HUES64 (cell line): ENCODE results near the gene RWDD1. TPM values are rescaled to one million over a fixed set of nuclear protein-coding genes. Genes with fewer than 3 reads are reported as not detected.

Experiments used
- H3K27ac ChIP-seq: 2 replicates; pipeline ENCODE4 v1.7.0; 2013; ENCODE audit warnings: low read depth, low read length, inconsistent platforms
- H3K27me3 ChIP-seq: 2 replicates; pipeline ENCODE4 v1.6.1; 2013; ENCODE audit warnings: mild to moderate bottlenecking, low read length; ENCODE audit not compliant: insufficient read depth
- H3K36me3 ChIP-seq: 2 replicates; pipeline ENCODE4 v1.6.1; 2013; ENCODE audit warnings: mild to moderate bottlenecking, low read length; ENCODE audit not compliant: insufficient read depth
- H3K4me1 ChIP-seq: 2 replicates; pipeline ENCODE4 v1.6.1; 2013; ENCODE audit warnings: mild to moderate bottlenecking, low read length, moderate library complexity; ENCODE audit not compliant: insufficient read depth
- H3K4me3 ChIP-seq: 2 replicates; pipeline ENCODE4 v1.5.1; 2013; ENCODE audit warnings: mild to moderate bottlenecking, low read length, moderate library complexity
- H3K9ac ChIP-seq: 2 replicates; pipeline ENCODE4 v1.6.1; 2013; ENCODE audit warnings: mild to moderate bottlenecking, low read depth, low read length
- H3K9me3 ChIP-seq: 2 replicates; pipeline ENCODE4 v1.6.1; 2013; ENCODE audit warnings: low read depth, low read length; ENCODE audit not compliant: insufficient read depth
- WGBS: fragments of 150-250, 120-280 bp; methylation state at CpG from one replicate; pipeline ENCODE4 v1.1.7; 2013; ENCODE audit warnings: missing lambda C conversion rate; 5-methylcytosine and 5-hydroxymethylcytosine counted together
- polyA plus RNA-seq, 2 experiments: library from polyadenylated mRNA; stranded (reverse); fragments of 50-300 nt; gene quantifications; one replicate each; pipeline ENCODE4 v1.2.3, GENCODE V29; 2013

RWDD1 gene, protein sequence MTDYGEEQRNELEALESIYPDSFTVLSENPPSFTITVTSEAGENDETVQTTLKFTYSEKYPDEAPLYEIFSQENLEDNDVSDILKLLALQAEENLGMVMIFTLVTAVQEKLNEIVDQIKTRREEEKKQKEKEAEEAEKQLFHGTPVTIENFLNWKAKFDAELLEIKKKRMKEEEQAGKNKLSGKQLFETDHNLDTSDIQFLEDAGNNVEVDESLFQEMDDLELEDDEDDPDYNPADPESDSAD
- polyA plus RNA-seq (2013, experiment 1 of 2), result 37.5 TPM
- polyA plus RNA-seq (2013, experiment 2 of 2), result 39.8 TPM

DNA sequence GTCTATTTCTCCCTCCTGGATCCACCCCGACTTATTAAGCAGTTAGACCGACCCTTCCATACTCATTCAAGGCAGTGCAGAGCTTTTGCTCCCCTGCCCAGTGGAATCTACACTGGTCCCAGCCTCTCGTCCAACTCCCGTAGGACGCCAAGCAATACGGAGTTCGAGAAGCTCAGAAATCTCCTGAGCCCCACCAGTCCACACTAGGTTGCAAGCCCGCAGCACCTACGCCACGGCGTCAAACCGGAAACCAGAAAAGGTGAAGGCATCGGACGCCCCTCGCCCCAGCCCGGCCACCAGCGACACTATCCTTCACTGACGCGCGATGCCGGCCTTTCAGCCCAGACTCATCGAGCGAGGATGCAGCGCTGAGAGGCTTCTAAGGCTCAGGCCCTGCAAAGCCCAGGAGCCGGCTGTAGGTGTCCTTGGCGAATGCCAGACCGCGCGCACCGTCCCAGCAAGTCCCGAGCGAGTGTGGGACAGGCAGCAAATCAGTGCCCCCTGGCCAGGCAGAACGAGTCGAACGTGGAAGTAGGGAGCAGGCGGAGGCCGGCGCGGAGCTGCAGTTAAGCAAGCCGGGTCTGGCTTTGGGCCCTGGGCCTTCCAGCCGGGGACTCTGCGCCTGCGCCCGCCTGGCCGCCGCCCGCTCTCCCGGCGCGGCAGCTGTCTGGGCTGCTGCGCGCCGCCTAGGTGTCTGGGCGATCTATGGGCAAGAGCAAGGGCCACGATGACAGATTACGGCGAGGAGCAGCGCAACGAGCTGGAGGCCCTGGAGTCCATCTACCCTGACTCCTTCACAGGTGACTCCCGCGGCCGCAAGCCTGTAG, at the start of gene RWDD1:
RWDD1 (plus strand) TSS at position 649 of the 827 bp plus-strand sequence; CDS start at position 728, 79 bp downstream.
- Histone ChIP-seq H3K27ac (peak within 1 kb of the TSS; percentile 85), H3K4me3 (peak within 1 kb of the TSS; percentile 89), H3K9ac (peak within 1 kb of the TSS; percentile 92), H3K4me1 (0 out of 2 replicates have a peak, but pooled peaks cover 5% of the 10 kb centered on the region), H3K36me3 (peaks cover 10% of the 10 kb centered on the region), H3K27me3 (no peaks in the 10 kb centered on the region; the same call in 1 of the 2 replicates), H3K9me3 (no peaks in the 10 kb centered on the region)
- WGBS, result under 1% methylated on average over 62 of the region's 62 CpGs

DNA sequence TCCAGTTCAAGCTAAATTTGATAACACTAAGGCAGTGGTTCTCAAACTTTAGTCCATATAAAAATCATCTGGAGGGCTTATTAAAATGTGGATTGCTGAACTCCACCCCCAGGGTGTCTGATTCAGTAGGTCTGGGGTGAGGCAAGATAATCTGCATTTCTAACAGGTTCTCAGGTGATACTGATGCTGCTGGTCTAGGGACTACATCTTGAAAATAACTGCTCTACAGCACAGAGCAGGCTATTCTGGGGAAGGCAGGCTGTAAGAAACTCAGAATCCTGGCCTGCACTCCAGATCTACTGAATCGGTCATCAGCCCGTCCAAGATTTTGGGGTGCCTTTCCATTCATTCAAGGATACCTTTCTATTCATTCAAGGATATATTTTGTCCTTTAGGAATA, 48.4 kb upstream of the RWDD1 start:
- no peak overlapping the region for H3K9ac ChIP-seq
- H3K27ac ChIP-seq, result no peak overlapping the region
- H3K9me3 ChIP-seq, result no peaks in the 10 kb centered on the region
- 85% methylated on average over 2 of the region's 2 CpGs for WGBS
- no peak overlapping the region for H3K4me3 ChIP-seq
- no peaks in the 10 kb centered on the region for H3K36me3 ChIP-seq
- H3K4me1 ChIP-seq, result peaks cover 23% of the 10 kb centered on the region
- no peaks in the 10 kb centered on the region for H3K27me3 ChIP-seq

DNA sequence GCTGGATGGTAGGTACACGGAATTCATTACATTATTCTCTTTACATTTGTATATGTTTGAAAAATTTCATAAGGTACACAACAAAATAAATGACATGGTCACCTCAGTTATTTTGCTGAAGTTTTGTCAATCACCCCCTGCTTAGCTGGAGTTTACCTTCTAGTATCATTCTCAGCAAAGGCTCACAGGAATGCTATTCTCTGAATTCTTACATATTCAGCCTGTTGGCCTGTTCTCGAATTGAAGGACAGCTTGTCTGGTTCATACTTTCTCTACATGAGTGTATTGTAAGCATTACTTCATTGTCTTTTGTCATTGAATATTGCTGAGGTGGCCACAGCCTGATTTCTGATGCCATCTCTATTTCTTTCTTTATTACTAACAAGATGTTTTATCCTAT, 47.1 kb upstream of the RWDD1 start:
- H3K36me3 ChIP-seq, result no peaks in the 10 kb centered on the region
- no peak overlapping the region for H3K9ac ChIP-seq
- H3K4me3 ChIP-seq, result no peak overlapping the region
- WGBS, result 75% methylated on average over 1 of the region's 2 CpGs
- peaks cover 37% of the 10 kb centered on the region for H3K4me1 ChIP-seq
- H3K9me3 ChIP-seq, result no peaks in the 10 kb centered on the region
- H3K27me3 ChIP-seq, result no peaks in the 10 kb centered on the region
- H3K27ac ChIP-seq, result 0 out of 2 replicates have a peak overlapping the region, but pooled peaks have one; percentile 4

DNA sequence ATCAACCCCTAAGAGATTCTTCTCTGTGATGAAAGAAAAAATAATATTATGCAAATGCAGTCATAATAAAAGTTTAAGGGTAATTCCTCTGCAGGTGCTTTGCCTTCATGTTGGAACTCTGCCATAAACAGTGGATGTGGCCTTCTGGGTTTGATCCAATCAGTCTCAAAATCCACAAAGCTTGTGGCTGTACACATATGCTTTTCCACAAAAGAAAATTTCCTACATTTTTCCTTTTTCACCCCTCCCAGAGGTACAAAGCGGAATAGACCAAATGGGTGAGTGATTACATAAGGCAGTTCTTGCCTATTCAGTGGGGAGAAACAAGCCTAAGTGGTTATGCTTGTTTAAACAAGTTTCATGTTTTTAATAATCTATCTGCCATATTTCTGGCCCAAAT, 43.2 kb upstream of the RWDD1 start:
- Histone ChIP-seq H3K27me3 (no peaks in the 10 kb centered on the region), H3K36me3 (no peaks in the 10 kb centered on the region), H3K9ac (no peak overlapping the region), H3K9me3 (no peaks in the 10 kb centered on the region), H3K27ac (no peak overlapping the region; the same call in 1 of the 2 replicates), H3K4me3 (no peak overlapping the region), H3K4me1 (peaks cover 57% of the 10 kb centered on the region)
- 100% methylated on average over 1 of the region's 1 CpG for WGBS

DNA sequence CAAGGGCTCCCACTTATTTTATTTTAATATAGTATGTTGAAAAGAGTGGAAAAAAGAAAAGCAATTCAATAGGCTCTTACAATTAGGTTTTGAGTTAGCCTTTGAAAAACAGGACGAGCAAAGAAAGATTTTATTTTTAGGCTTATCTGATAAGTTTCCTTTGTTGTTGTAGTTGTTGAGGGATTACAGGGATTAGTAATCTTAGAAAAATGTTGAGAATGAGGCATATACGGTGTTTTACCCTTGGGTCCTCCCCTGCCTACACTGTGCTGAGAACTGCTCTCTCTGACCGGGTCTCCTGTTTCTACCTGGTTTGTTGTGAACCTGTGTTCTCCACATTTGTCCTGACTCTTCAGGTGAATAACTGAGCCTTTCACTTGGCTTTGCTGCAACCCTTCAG, 42.5 kb upstream of the RWDD1 start:
- Histone ChIP-seq H3K9ac (0 out of 2 replicates have a peak overlapping the region, but pooled peaks have one; percentile 10), H3K36me3 (no peaks in the 10 kb centered on the region), H3K4me1 (peaks cover 53% of the 10 kb centered on the region), H3K27ac (peak overlapping the region; percentile 11; the same call in 1 of the 2 replicates), H3K27me3 (no peaks in the 10 kb centered on the region), H3K4me3 (no peak overlapping the region), H3K9me3 (no peaks in the 10 kb centered on the region)
- 62% methylated on average over 3 of the region's 3 CpGs for WGBS

DNA sequence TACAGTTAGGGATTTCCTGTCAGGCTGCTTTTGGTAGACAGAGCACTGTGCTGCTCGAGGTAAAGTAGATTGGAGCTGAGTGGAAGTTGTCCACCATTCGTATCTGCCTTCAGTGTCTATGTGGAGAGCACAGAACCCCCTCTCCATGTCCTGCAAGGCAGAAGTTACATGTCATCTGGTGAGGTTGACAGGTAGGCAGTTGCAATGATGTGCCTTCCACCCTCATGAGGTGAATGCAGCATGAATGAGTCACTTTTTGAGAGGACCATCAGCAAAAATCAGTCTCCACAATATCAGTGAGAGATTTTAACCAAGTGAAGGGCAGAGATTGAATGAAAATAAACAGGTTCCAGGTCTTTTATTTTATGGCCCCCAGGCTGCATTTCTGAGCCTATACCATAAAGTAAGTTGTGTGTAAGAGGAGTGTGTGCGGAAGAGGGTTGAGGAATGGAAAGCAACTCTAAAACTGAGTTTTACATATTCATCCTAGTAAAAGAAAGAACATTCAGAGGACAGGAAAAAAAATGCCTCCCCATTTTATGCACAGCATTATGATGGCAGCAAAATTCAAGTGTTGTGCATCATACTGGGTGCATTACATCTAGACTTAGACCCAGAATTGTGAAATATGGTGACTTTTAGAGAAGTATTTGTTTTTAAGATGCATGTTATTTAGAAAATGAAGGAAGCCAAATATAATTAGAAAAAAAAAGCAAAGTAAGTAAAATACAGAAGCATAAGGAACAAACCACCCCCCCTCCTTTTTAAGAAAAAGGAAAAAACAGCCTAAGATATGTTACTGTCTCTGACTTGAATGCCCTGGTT, 41.6 kb upstream of the RWDD1 start:
- Histone ChIP-seq H3K36me3 (no peaks in the 10 kb centered on the region), H3K9ac (no peak overlapping the region), H3K4me1 (peaks cover 48% of the 10 kb centered on the region), H3K4me3 (no peak overlapping the region), H3K27me3 (no peaks in the 10 kb centered on the region), H3K27ac (no peak overlapping the region; the same call in 1 of the 2 replicates), H3K9me3 (no peaks in the 10 kb centered on the region)
- WGBS, result 96% methylated on average over 2 of the region's 3 CpGs

DNA sequence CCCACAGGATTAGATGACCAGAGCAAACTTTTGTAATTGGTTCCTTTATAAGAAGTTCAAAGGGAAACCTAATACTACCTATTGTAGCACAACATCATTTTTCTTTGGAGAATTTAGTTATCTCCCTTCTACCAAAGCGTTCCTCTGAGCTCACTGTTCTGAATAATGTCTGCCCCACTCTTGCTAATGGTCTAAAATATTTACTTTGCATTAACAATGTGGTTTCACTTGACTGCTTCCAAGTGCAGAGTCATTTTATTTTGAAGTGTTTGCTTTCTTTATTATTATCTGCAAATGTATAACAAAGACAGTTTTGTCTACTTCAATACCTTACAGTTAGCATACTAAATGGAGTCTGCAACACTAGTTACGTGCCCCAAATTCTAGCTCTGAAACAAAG, 40.9 kb upstream of the RWDD1 start:
- 51% methylated on average over 2 of the region's 2 CpGs for WGBS
- Histone ChIP-seq H3K27me3 (no peaks in the 10 kb centered on the region), H3K36me3 (no peaks in the 10 kb centered on the region)

DNA sequence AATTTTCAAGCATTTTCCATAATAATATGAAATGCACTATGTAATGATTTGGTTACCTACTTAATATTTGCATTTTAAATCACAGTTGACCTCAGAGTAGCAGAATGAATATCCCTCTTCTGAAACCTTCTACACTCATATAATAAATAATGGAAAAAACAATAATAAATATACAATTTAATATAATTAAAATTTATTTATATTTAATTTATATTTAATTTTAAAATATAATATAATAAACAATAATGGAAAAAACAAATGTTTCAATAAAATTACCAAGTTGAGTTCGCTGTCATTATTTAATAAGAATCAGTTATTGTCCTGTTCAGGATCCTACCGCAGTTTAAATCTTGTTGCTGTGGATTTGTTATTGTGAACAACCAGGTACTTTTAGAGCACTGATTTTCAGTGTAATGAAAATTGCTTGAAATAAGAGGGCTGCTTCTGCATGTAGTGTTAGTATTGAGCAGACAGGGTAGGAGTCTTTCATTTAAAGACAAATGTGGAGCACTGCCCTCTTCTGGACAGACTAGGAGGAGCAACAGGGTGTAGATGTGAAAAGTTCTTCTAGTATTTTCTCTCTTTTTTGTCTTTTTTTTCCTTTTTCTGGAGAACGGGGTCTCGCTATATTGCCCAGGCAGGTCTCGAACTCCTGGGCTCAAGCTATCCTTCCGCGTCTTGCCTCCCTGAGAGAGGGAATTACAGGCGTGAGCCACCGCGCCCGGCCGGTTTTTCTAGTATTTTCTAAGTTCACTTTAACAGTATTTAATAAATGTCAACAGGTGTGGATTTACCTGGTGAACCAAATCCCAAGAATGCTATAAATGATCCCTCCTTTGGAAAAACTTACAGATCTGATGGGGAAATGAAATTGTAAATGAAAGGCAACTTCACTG, 39.4 kb upstream of the RWDD1 start:
- H3K4me1 ChIP-seq, result peaks cover 44% of the 10 kb centered on the region
- H3K36me3 ChIP-seq, result no peaks in the 10 kb centered on the region
- no peaks in the 10 kb centered on the region for H3K9me3 ChIP-seq
- WGBS, result 89% methylated on average over 8 of the region's 12 CpGs
- H3K9ac ChIP-seq, result no peak overlapping the region
- H3K27me3 ChIP-seq, result no peaks in the 10 kb centered on the region
- no peak overlapping the region for H3K4me3 ChIP-seq
- H3K27ac ChIP-seq, result no peak overlapping the region

More for the DNA sequence above, 40.9 kb upstream of the RWDD1 start:
- no peak overlapping the region for H3K9ac ChIP-seq
- H3K9me3 ChIP-seq, result no peaks in the 10 kb centered on the region
- no peak overlapping the region for H3K4me3 ChIP-seq
- H3K4me1 ChIP-seq, result peaks cover 44% of the 10 kb centered on the region
- H3K27ac ChIP-seq, result no peak overlapping the region

DNA sequence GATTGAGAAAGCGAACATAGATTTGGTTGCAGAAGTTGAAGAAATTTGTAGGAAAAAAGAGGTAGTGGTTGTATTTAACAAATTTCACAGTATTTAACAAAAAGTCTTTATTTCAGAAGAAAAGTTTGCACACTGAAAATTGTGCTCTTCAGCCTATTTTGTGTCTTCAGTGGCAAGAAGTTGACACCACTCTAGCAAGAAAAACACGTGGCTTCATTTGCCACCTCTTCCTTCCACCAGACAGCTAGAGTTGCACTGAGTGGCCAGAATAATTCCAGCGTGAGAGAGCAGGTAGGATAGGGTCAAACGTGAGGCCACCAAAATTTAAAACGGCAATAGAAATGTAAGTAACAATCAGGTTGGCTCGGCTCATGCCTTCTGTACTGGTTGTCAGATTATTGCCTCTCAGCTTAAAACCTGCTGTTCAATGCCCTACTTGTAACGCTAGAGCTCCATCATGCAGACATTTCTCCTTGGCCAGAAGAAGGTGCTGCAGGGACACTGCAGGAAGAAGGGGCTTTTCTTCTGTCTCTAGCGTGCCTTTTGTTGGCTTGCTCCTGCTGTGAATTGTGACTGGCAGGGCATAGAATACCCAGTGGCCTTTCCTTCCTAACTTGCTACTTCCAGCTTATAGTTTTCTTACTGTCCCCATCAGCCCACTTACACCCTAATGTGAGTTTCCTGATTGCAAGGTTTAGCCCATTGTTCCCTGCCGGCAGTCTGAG, 37.9 kb upstream of the RWDD1 start:
- Histone ChIP-seq H3K9ac (no peak overlapping the region), H3K36me3 (no peaks in the 10 kb centered on the region), H3K4me3 (no peak overlapping the region), H3K4me1 (peaks cover 37% of the 10 kb centered on the region), H3K27me3 (no peaks in the 10 kb centered on the region), H3K27ac (no peak overlapping the region), H3K9me3 (no peaks in the 10 kb centered on the region)
- WGBS, result 54% methylated on average over 9 of the region's 9 CpGs

DNA sequence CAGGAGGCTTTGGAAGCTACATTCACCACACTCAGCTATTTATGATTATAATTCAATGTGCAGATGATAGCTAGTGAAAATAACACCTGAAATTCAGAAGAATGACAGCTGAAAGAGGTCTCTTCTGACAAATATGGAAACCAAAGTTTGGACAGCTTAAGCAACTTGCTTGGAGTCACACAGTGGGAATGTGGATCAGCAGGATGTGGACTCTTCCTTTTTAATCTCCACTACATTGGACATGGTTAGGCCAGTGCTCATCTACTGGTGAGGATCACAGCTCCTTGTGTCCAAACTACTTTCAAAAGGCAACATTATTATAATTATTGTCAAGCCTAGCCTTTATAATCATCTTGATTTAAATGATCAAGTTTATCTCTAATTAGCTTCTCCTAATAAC, 36.2 kb upstream of the RWDD1 start:
- peaks cover 20% of the 10 kb centered on the region for H3K4me1 ChIP-seq
- H3K27ac ChIP-seq, result no peak overlapping the region
- no peaks in the 10 kb centered on the region for H3K9me3 ChIP-seq
- no peaks in the 10 kb centered on the region for H3K27me3 ChIP-seq
- no peak overlapping the region for H3K9ac ChIP-seq
- no peak overlapping the region for H3K4me3 ChIP-seq
- H3K36me3 ChIP-seq, result no peaks in the 10 kb centered on the region
